Heart left ventricle (tissue), 16 donors: Measurements from ENCODE around the gene RAD51C. TPM values are rescaled to one million over a fixed set of nuclear protein-coding genes. Genes with fewer than 3 reads are reported as not detected.
"Not testable (repeated sequence)": the region's sequence is repeated elsewhere in the genome, so short reads cannot be mapped to it uniquely, and the experiment has no call there.

Experiments
- ATAC-seq, 4 donors: fragments of 200-7000 bp; cut with Tn5 transposase; one replicate each; pipeline ENCODE4 v1.9.1; 2020 to 2022; ENCODE audit warnings: moderate library complexity in 4 of 4, mild to moderate bottlenecking in 3 of 4, moderate number of reproducible peaks in 1 of 4
- DNase-seq, 5 donors: peaks; one replicate each; pipeline ENCODE4 v3.0.0-alpha.2; 2020
- H3K27ac ChIP-seq, 12 donors: fragments of 200-600 bp; sonication (generic) in 4 of 12; one replicate each; pipeline versions ENCODE4 v1.5.0 to v1.8.0; 2016 to 2022; ENCODE audit warnings: mild to moderate bottlenecking in 2 of 12
- H3K27me3 ChIP-seq, 9 donors: fragments of 200-600 bp; sonication (generic) in 2 of 9; one replicate each; pipeline versions ENCODE4 v1.5.1 to v1.8.0; 2016 to 2022; ENCODE audit warnings: mild to moderate bottlenecking in 3 of 9
- H3K36me3 ChIP-seq, 9 donors: fragments of 200-600 bp; sonication (generic) in 2 of 9; one replicate each; pipeline versions ENCODE4 v1.5.0 to v1.8.0; 2018 to 2022; ENCODE audit warnings: mild to moderate bottlenecking in 2 of 9
- H3K4me1 ChIP-seq, 12 donors: fragments of 200-600 bp; sonication (generic) in 4 of 12; one replicate each; pipeline versions ENCODE4 v1.5.0 to v1.8.0; 2016 to 2022; ENCODE audit warnings: mild to moderate bottlenecking in 3 of 12
- H3K4me3 ChIP-seq, 12 donors: fragments of 200-600 bp; sonication (generic) in 4 of 12; one replicate each; pipeline versions ENCODE4 v1.5.0 to v1.8.0; 2017 to 2022; ENCODE audit warnings: mild to moderate bottlenecking in 9 of 12, moderate library complexity in 4 of 12
- H3K9me3 ChIP-seq, 12 donors: fragments of 200-600 bp; sonication (generic) in 4 of 12; one replicate each; pipeline versions ENCODE4 v1.5.0 to v1.8.0; 2016 to 2022; ENCODE audit warnings: mild to moderate bottlenecking in 1 of 12
- POLR2A ChIP-seq, 2 donors: fragments of 450-650 bp; IDR thresholded peaks; one replicate each; pipeline ENCODE4 v1.6.1; 2017; ENCODE audit warnings: antibody characterized with exemption in 2 of 2, mild to moderate bottlenecking in 2 of 2, moderate library complexity in 2 of 2
- WGBS, 4 donors: extraction: QIAGEN DNeasy Blood & Tissue Kit in 2 of 4; methylation state at CpG; one replicate each; pipeline versions ENCODE4 v1.1.5 to v1.1.7; 2013 to 2018; 5-methylcytosine and 5-hydroxymethylcytosine counted together
- intact Hi-C, 10 donors: fragments of 100-400 bp; cut with DNase I; formaldehyde crosslinking; loops; one replicate each; pipeline versions ENCODE4 v1.11.1 to v1.14.2; 2022
- polyA plus RNA-seq, 2 donors: library from polyadenylated mRNA; stranded (reverse); fragments of 200-250 nt; gene quantifications; one replicate each; pipeline ENCODE4 v1.2.3, GENCODE V29; 2013
- total RNA-seq, 9 donors: library from RNA; depleted of rRNA in 2 of 9; stranded (reverse); fragments of >200 nt in 2 of 9; fragmentation: NEBNext Ultra II Directional in 3 of 9; extraction: Animal tissue kit (Norgen Biotek cat#: 25700) in 3 of 9; gene quantifications; one replicate each; pipeline versions ENCODE4 v1.1.0 to v1.2.4, GENCODE V29; 2016 to 2023
- TF ChIP-seq, protein P1 (sequence below), 12 donors: fragments of 200-600 bp; sonication (generic) in 4 of 12; IDR thresholded peaks; one replicate each; pipeline versions ENCODE4 v1.5.0 to v1.8.0; 2018 to 2022; ENCODE audit warnings: antibody characterized with exemption in 12 of 12, mild to moderate bottlenecking in 5 of 12
- donor health status: ischemic (EF 13 %, LVEDD 7.1; RV severe dilation, severe dysfunction).
- donor health status: healthy with polysubstance abuse.
- donor health status: DM: no; HTN: yes; CAD: no.
- donor health status: DM: no; HTN: no; CAD: no.
- donor health status: ischemic (EF 25% LVEDD 6.9; RV normal size, moderate dysfunction).
- donor health status: ischemic (EF 25% LVEDD 5.7; RV mildly dilated, moderate dysfunction).
- donor health status: healthy.
- donor health status: DM: yes; HTN: yes; CAD: no.
- donor health status: ischemic (EF 35%, LVEDD 5.7; RV mildly dilated, moderate dysfunction).
- donor health status: nonischemic (EF 11% LVEDD 7.7; RV severe dilation, severe dysfunction).
- donor health status: DM: yes; HTN: yes; CAD: no.
- donor health status: PGD.
- donor health status: ischemic (EF 29% LVEDD 5.4; RV normal size, mild dysfunction).
- donor health status: nonischemic (EF 23%, LVEDD 6.1; RV moderate dilation, normal function).

RAD51C gene
- total and polyA plus RNA-seq, 11 donors, result 17.1 to 48.9 (median 39.6) TPM

DNA sequence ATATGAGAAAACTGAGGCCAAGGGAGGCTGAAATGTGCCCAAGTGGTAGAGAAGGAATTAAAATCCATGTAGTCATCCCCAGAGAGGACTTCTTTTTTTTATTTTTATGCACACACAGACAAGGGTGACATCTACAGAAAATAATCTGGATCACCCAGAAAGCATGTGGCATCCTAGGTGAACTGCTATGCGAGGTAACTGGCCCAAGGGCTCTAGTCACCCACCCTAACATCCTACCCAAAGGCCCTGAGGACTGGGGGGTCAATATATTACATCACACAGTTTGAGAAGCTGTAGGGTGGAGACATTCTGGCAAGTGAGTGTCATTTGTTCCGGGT is 23.8 kb upstream of the RAD51C start:
- Histone ChIP-seq H3K4me1 (peaks cover 0 to 11% (median 0%) of the 10 kb centered on the region in 12 donors), H3K27me3 (no peaks in the 10 kb centered on the region), H3K4me3 (no peak overlapping the region), H3K27ac (no peak overlapping the region), H3K36me3 (no peaks in the 10 kb centered on the region), H3K9me3 (no peaks in the 10 kb centered on the region)
- ATAC-seq (no peak), DNase-seq (no peak)
- TF ChIP-seq, protein P1, sequence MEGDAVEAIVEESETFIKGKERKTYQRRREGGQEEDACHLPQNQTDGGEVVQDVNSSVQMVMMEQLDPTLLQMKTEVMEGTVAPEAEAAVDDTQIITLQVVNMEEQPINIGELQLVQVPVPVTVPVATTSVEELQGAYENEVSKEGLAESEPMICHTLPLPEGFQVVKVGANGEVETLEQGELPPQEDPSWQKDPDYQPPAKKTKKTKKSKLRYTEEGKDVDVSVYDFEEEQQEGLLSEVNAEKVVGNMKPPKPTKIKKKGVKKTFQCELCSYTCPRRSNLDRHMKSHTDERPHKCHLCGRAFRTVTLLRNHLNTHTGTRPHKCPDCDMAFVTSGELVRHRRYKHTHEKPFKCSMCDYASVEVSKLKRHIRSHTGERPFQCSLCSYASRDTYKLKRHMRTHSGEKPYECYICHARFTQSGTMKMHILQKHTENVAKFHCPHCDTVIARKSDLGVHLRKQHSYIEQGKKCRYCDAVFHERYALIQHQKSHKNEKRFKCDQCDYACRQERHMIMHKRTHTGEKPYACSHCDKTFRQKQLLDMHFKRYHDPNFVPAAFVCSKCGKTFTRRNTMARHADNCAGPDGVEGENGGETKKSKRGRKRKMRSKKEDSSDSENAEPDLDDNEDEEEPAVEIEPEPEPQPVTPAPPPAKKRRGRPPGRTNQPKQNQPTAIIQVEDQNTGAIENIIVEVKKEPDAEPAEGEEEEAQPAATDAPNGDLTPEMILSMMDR (IDR thresholded peaks at IDR 0.05), result no peak
- TF ChIP-seq POLR2A (IDR thresholded peaks at IDR 0.05), result no peak
- WGBS, 4 donors, result 80 to 85% (median 83%) methylated on average over 2 of the region's 2 CpGs
- intact Hi-C loops, result no loop called here

DNA sequence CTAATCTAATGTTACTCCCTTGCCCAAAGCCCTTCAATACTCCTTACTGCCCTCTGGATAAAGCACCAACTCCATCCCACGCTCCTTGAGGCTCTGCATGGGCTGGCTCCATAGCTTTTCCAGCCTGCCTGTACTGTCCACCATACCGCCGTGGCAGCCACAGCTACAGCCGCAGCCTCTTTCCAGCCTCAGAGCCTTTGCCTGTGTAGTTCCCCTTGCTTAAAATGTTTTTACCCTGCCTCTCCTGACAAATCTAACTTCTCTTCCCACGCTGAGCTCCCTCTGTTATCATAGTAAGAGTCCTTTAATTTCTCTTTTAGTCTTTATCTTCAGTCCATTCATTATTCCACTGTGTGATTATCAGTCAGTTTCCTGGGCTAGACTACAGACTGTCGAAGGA is 22.5 kb upstream of the RAD51C start:
- intact Hi-C loops, result no loop called here
- Histone ChIP-seq H3K27ac (no peak overlapping the region), H3K36me3 (no peaks in the 10 kb centered on the region), H3K27me3 (no peaks in the 10 kb centered on the region), H3K4me3 (no peak overlapping the region), H3K4me1 (peaks cover 0 to 11% (median 0%) of the 10 kb centered on the region in 12 donors), H3K9me3 (no peaks in the 10 kb centered on the region)
- WGBS, 4 donors, result 34 to 52% (median 50%) methylated on average over 6 of the region's 6 CpGs
- TF ChIP-seq, protein P1 (IDR thresholded peaks at IDR 0.05), result no peak
- no peak for TF ChIP-seq POLR2A (IDR thresholded peaks at IDR 0.05)
- DNase-seq, result no peak
- peak in 1 of 4 donors; percentile 29 for ATAC-seq

DNA sequence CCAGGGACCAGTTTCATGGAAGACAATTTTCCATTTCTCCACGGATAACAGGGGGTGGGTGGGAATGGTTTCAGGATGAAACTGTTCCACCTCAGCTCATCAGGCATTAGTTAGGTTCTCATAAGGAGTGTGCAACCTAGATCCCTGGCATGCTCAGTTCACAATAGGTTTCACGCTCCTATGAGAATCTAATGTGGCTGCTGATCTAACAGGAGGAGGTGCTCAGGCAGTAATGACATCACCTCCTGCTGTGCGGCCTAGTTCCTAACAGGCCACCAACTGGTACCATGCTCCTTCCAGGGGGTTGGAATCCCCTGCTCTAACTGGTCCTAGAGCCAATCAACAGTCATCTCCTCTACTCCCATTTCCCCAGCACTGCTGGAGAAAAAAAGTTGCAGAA is 20.4 kb upstream of the RAD51C start:
- H3K27ac ChIP-seq, result no peak overlapping the region
- no peaks in the 10 kb centered on the region for H3K9me3 ChIP-seq
- H3K4me3 ChIP-seq, result no peak overlapping the region
- H3K27me3 ChIP-seq, result no peaks in the 10 kb centered on the region
- WGBS, 4 donors, result 80 to 89% (median 85%) methylated on average over 3 of the region's 3 CpGs
- intact Hi-C loops, result no loop called here
- DNase-seq (no peak), ATAC-seq (no peak)
- TF ChIP-seq POLR2A (IDR thresholded peaks at IDR 0.05), result no peak
- TF ChIP-seq, protein P1 (IDR thresholded peaks at IDR 0.05), result no peak
- H3K36me3 ChIP-seq, result no peaks in the 10 kb centered on the region
- peaks cover 0 to 3% (median 0%) of the 10 kb centered on the region in 12 donors for H3K4me1 ChIP-seq

DNA sequence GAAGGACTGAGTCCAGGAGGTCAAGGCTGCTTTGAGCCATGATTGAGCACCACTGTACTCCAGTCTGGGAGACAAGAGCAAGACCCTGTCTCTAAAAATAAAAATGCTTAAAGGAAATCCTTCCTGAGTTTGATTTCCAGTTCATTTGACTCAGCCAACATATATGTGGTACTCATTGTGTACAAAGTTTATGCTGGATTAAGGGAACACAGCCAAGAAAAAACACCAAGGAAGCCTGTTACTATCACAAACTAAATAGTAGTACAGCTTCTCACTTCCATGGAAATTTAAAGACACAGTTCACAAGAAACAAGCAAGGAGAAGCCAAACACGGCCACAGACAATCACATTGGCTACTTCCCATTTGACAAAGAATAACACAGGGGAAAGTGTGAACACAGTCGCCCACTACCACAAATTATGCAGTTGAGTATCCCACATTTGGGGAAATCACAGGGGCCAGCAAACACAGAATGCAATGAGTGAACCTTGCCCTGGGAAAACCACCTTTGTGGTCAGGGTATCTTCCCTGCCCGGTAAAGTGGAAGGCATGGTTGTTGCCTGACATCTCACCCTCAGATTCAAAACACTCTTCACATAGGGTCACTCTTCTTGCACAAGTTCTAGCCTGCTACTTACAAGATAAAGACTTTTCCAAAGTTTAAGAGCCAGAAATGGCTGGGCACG is 15.1 kb upstream of the RAD51C start:
- 71 to 73% (median 72%) methylated on average over 4 of the region's 4 CpGs for WGBS, 4 donors
- H3K27ac ChIP-seq, result no peak overlapping the region
- no peaks in the 10 kb centered on the region for H3K9me3 ChIP-seq
- DNase-seq (no peak), ATAC-seq (no peak)
- H3K4me1 ChIP-seq, result no peaks in the 10 kb centered on the region
- H3K4me3 ChIP-seq, result no peak overlapping the region
- intact Hi-C loops, result no loop called here
- no peaks in the 10 kb centered on the region for H3K36me3 ChIP-seq
- TF ChIP-seq POLR2A (IDR thresholded peaks at IDR 0.05), result no peak
- TF ChIP-seq, protein P1 (IDR thresholded peaks at IDR 0.05), result no peak
- H3K27me3 ChIP-seq, result no peaks in the 10 kb centered on the region

DNA sequence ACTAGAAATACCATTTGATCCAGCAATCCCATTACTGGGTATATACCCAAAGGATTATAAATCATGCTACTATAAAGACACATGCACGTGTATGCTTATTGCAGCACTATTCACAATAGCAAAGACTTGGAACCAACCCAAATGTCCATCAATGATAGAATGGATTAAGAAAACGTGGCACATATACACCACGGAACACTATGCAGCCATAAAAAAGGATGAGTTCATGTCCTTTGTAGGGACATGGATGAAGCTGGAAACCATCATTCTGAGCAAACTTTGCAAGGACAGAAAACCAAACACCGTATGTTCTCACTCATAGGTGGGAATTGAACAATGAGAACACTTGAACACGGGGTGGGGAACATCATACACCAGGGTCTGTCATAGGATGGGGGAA is 14.1 kb upstream of the RAD51C start:
- H3K9me3 ChIP-seq, ATAC-seq, intact Hi-C loops, H3K27me3 ChIP-seq, H3K36me3 ChIP-seq, DNase-seq, H3K4me1 ChIP-seq, H3K27ac ChIP-seq, H3K4me3 ChIP-seq: not testable (repeated sequence)
- WGBS, 4 donors, result 86 to 93% (median 91%) methylated on average over 5 of the region's 5 CpGs
